OCI-LY7 (cell line): ENCODE data around the gene DAP3. TPM values are rescaled to one million over a fixed set of nuclear protein-coding genes. Genes with fewer than 3 reads are reported as not detected.
"Not testable (repeated sequence)": the region's sequence is repeated elsewhere in the genome, so short reads cannot be mapped to it uniquely, and the experiment has no call there.

Experiments
- BruUV-seq: library from RNA; stranded (reverse); fragments of 400-500 nt; replicated peaks from 2 replicates; lab custom pipeline; 2021; lab: Mats Ljungman, UMichigan
- CTCF ChIA-PET: fragments of 300-600 bp; sonication (Branson Sonifier 250); formaldehyde crosslinking; loops from one replicate; lab custom pipeline; 2022; ENCODE audit warnings: antibody characterized with exemption; ENCODE audit not compliant: unreplicated experiment; lab: Charles Lee
- POLR2A ChIA-PET: fragments of 300-600 bp; sonication (Branson Sonifier 250); formaldehyde crosslinking; loops from one replicate; lab custom pipeline; 2022; ENCODE audit warnings: antibody characterized with exemption; lab: Charles Lee
- DNase-seq: peaks from one replicate; pipeline ENCODE4 v3.0.0-alpha.2; 2015; ENCODE audit warnings: low spot score
- H2AFZ ChIP-seq: fragments of 200-600 bp; sonication (generic), shearing (Covaris generic); 2 replicates; pipeline ENCODE4 v1.6.1; 2014; ENCODE audit warnings: mild to moderate bottlenecking, antibody characterized with exemption, low read length, moderate library complexity
- H3K27ac ChIP-seq: fragments of 200-600 bp; sonication (generic); 2 replicates; pipeline ENCODE4 v1.5.1; 2014; ENCODE audit warnings: mixed run types, low read depth, mild to moderate bottlenecking, moderate library complexity, low read length, inconsistent platforms; ENCODE audit not compliant: poor library complexity, severe bottlenecking
- H3K36me3 ChIP-seq: fragments of 200-600 bp; sonication (generic); 2 replicates; pipeline ENCODE4 v1.6.1; 2014; ENCODE audit warnings: mild to moderate bottlenecking, antibody characterized with exemption, low read length, moderate library complexity, mixed read lengths; ENCODE audit not compliant: insufficient read depth
- H3K4me1 ChIP-seq: fragments of 200-600 bp; sonication (generic); 2 replicates; pipeline ENCODE4 v1.5.1; 2014; ENCODE audit warnings: mild to moderate bottlenecking, low read length; ENCODE audit not compliant: insufficient read depth, poor library complexity, severe bottlenecking
- H3K4me2 ChIP-seq: fragments of 200-600 bp; sonication (generic); 2 replicates; pipeline ENCODE4 v1.6.1; 2014; ENCODE audit warnings: mild to moderate bottlenecking, low read length
- H3K4me3 ChIP-seq: fragments of 200-600 bp; sonication (generic); 2 replicates; pipeline ENCODE4 v1.5.1; 2014; ENCODE audit warnings: mild to moderate bottlenecking, low read depth, low read length; ENCODE audit not compliant: poor library complexity, severe bottlenecking
- H3K79me2 ChIP-seq: fragments of 200-600 bp; sonication (generic); 2 replicates; pipeline ENCODE4 v1.6.1; 2016; ENCODE audit warnings: low read depth, mild to moderate bottlenecking, low read length, moderate library complexity, mixed read lengths; ENCODE audit not compliant: insufficient read depth
- H3K9me2 ChIP-seq: fragments of 200-600 bp; sonication (generic); 2 replicates; pipeline ENCODE4 v1.6.1; 2016; ENCODE audit warnings: mild to moderate bottlenecking, low read length, mixed read lengths; ENCODE audit not compliant: insufficient read depth
- H3K9me3 ChIP-seq: fragments of 200-600 bp; sonication (generic); 2 replicates; pipeline ENCODE4 v1.6.1; 2014; ENCODE audit warnings: mild to moderate bottlenecking, mixed run types, low read length, mixed read lengths
- H4K20me1 ChIP-seq: fragments of 200-600 bp; sonication (generic); 2 replicates; pipeline ENCODE4 v1.6.1; 2014; ENCODE audit warnings: mild to moderate bottlenecking, antibody characterized with exemption, low read length, moderate library complexity, mixed read lengths; ENCODE audit not compliant: insufficient read depth
- CTCF ChIP-seq: fragments of 200-600 bp; sonication (generic); conservative IDR thresholded peaks from 2 replicates; pipeline ENCODE4 v1.5.1; 2014; ENCODE audit warnings: mild to moderate bottlenecking, antibody characterized with exemption, low read length, moderate library complexity, mixed read lengths
- EZH2phosphoT487 ChIP-seq: fragments of 200-600 bp; sonication (generic); IDR thresholded peaks from 2 replicates; pipeline ENCODE4 v1.6.1; 2018; ENCODE audit warnings: low read depth, borderline replicate concordance, mild to moderate bottlenecking, mixed run types, antibody characterized with exemption, low read length, moderate library complexity, mixed read lengths
- intact Hi-C: fragments of 100-400 bp; cut with micrococcal nuclease; formaldehyde crosslinking; loops from one replicate; pipeline ENCODE4 v1.10.0; 2022; ENCODE audit not compliant: unreplicated experiment
- total RNA-seq, 2 experiments: library from RNA; depleted of rRNA in 1 of 2; stranded (reverse); fragments of >200 nt in 1 of 2; shearing (Covaris generic) in 1 of 2; gene quantifications; 2 replicates each; pipeline ENCODE4 v1.2.3, GENCODE V29; 2014 to 2022

The DAP3 gene
- total RNA-seq, 2 experiments from 2014 or later, result 110 to 178 TPM

- TF ChIP-seq CTCF (no peak), EZH2phosphoT487 (no peak)
- intact Hi-C loops, result no loop called here
- POLR2A ChIA-PET, result no interaction called here
- CTCF ChIA-PET, result no interaction called here
- BruUV-seq, result TSS peak; percentile 36
- Histone ChIP-seq H3K36me3 (peaks cover 97% of the 10 kb centered on the region), H4K20me1 (no peaks in the 10 kb centered on the region), H3K9me2 (no peaks in the 10 kb centered on the region), H3K9me3 (no peaks in the 10 kb centered on the region), H3K4me3 (no peak overlapping the region), H3K4me2 (no peak overlapping the region), H2AFZ (no peak overlapping the region), H3K4me1 (no peaks in the 10 kb centered on the region), H3K27ac (no peak overlapping the region), H3K79me2 (no peaks in the 10 kb centered on the region)
- no peak for DNase-seq
These were observed 17.1 kb upstream of the DAP3 start for GRCh38 chr1:155671750-155672149.

GRCh38 chr1:155673003-155673402 lies 15.9 kb upstream of the DAP3 start:
- Histone ChIP-seq H3K27ac (no peak overlapping the region), H3K9me2 (no peaks in the 10 kb centered on the region), H3K4me1 (no peaks in the 10 kb centered on the region), H3K79me2 (no peaks in the 10 kb centered on the region), H3K4me2 (no peak overlapping the region), H3K4me3 (no peak overlapping the region), H2AFZ (no peak overlapping the region), H3K36me3 (peaks cover 98% of the 10 kb centered on the region), H4K20me1 (no peaks in the 10 kb centered on the region), H3K9me3 (no peaks in the 10 kb centered on the region)
- POLR2A ChIA-PET, result interaction anchor here (0.7 to 1.4 kb wide), 2 partner anchors 9 to 187 kb away, joined by 3 to 4 read pairs; partner anchors contain the start of gene SYT11
- CTCF ChIA-PET, result no interaction called here
- DNase-seq, result no peak
- BruUV-seq, result no TSS peak
- TF ChIP-seq EZH2phosphoT487 (no peak), CTCF (no peak)
- intact Hi-C loops, result no loop called here

- Histone ChIP-seq H3K36me3 (peaks cover 95% of the 10 kb centered on the region), H2AFZ (no peak overlapping the region), H3K27ac (no peak overlapping the region), H3K79me2 (peaks cover 37% of the 10 kb centered on the region), H3K4me2 (no peak overlapping the region), H3K9me3 (no peaks in the 10 kb centered on the region), H3K4me3 (no peak overlapping the region), H3K4me1 (no peaks in the 10 kb centered on the region), H3K9me2 (no peaks in the 10 kb centered on the region), H4K20me1 (no peaks in the 10 kb centered on the region)
- POLR2A ChIA-PET, result no interaction called here
- DNase-seq, result no peak
- TF ChIP-seq CTCF (no peak), EZH2phosphoT487 (no peak)
- CTCF ChIA-PET, result no interaction called here
- no TSS peak for BruUV-seq
- intact Hi-C loops, result no loop called here
These were observed 10.9 kb upstream of the DAP3 start for GRCh38 chr1:155678027-155678426.

GRCh38 chr1:155678992-155679391 lies 9.9 kb upstream of the DAP3 start:
- DNase-seq, H3K4me2 ChIP-seq, POLR2A ChIA-PET, H3K9me3 ChIP-seq, BruUV-seq, H3K4me3 ChIP-seq, H3K9me2 ChIP-seq, H4K20me1 ChIP-seq, H3K4me1 ChIP-seq, intact Hi-C loops, H3K27ac ChIP-seq, H2AFZ ChIP-seq: not testable (repeated sequence)
- H3K79me2 ChIP-seq, result peaks cover 46% of the 10 kb centered on the region
- CTCF ChIA-PET, result interaction anchor here (0.6 kb wide), 1 partner anchor 24 kb away, joined by 3 read pairs; no protein-coding TSS in a partner anchor
- peaks cover 96% of the 10 kb centered on the region for H3K36me3 ChIP-seq
